VCaP (cell line): ENCODE results near the gene GJC2.

ENCODE experiments used
- H3K27ac ChIP-seq: fragments of 450-650 bp; 2 replicates; pipeline ENCODE4 v1.5.1; 2017
- TF ChIP-seq, protein P1 (sequence below): fragments of 450-650 bp; conservative IDR thresholded peaks from 2 replicates; pipeline ENCODE4 v1.5.1; 2017; ENCODE audit warnings: mild to moderate bottlenecking, moderate library complexity

The GJC2 gene

DNA sequence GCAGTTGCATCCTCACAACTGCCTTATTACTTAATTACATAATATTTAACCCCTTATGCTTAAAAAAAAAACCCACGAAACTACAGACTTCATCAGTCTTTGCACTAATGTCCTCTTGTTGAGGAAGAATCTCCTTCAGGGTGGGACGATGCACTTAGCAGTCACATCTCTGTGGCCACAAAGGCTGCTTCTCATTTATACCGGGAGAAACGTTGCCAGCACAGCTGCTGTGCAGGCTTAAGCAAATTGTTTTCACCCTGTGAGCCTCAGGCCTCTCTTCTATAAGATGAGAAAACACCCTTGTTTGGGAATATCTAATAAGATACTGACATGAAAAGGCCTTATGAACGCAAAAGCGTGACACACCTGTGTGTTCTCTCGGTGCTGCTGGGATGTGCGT, 55.2 kb downstream of the GJC2 start:
- TF ChIP-seq, protein P1, sequence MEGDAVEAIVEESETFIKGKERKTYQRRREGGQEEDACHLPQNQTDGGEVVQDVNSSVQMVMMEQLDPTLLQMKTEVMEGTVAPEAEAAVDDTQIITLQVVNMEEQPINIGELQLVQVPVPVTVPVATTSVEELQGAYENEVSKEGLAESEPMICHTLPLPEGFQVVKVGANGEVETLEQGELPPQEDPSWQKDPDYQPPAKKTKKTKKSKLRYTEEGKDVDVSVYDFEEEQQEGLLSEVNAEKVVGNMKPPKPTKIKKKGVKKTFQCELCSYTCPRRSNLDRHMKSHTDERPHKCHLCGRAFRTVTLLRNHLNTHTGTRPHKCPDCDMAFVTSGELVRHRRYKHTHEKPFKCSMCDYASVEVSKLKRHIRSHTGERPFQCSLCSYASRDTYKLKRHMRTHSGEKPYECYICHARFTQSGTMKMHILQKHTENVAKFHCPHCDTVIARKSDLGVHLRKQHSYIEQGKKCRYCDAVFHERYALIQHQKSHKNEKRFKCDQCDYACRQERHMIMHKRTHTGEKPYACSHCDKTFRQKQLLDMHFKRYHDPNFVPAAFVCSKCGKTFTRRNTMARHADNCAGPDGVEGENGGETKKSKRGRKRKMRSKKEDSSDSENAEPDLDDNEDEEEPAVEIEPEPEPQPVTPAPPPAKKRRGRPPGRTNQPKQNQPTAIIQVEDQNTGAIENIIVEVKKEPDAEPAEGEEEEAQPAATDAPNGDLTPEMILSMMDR, result no peak
- H3K27ac ChIP-seq, result no peak overlapping the region

DNA sequence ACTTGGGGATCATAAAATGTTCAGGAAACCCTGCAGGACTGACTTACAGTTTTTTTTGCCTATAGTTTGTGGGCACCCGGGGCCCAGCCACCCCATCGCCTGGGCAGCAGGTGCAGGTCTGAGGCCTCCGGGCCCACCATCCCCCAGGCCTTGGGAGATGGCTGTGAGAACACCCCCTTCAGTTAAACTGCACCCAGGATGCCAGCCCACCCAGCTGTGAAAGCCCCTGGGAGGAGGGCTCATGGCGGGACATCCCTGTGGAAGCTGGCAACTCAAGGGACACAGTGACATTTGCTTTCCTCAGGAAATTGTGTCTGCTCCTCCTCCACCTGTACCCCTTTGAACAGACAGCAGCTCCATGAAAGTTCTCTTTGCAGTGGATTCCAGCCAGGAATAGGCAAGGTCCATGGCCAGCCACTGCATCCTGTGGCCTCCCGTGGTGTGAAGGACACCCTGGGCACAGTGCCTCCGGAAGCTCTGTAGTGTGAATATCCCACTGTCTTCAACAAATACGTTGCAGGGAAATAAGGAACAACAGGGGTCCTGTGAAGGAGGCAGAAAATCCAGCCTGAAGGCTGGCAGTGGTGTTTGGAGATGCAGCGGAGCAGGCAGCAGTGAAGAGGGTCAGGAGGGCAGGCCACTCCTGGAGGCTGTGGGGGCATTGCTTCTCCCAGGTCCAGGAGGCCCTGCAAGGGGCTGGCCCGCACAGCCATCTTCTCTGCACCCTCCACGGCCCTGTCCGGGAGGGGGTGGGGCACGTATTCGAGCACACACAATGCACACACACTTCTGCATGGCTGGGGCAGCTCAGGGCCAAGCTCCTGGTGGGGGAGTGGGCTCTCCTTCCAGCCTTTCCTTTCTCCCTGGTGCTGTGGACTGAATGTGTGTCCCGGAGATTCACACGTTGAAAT, 56.1 kb downstream of the GJC2 start:
- no peak overlapping the region for H3K27ac ChIP-seq
- TF ChIP-seq, protein P1, result no peak

DNA sequence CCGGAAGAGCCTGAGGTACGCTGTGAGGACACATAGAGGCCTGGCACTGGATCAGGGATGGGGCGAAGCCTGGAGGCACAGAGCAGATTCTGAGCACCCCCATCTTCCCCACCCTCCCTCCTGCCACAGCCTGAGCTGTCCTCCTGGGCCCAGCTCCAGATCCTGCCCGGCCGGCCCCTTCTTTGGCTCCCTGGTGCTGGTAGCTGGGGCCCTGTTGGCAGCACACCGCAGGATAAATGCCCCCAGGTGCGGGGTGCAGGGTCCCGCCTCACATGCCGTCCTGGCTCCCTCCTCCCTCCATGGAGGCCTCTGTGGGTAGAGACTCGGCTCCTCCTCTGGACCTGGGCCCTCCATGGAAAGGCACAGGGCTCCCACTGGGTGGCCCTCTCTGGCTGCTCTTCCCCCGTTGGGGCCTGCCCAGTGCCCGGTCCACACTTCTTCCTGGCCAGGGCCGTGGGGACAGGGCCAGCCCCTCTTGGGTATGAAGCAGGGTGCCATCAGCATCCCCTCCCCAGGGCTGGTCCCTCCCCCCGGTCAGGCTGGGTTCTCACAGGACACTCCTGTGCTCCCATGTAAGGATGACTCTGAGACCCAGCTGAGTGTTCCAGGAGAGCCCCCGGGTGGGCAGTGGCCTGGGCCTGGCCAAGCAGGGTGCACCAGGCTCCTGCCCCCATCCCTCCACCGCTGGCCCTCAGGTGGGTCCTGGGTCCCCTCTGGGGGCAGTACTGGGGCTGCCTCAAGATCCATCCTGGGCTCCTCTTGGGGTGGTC, 57.0 kb downstream of the GJC2 start:
- TF ChIP-seq, protein P1, result no peak
- no peak overlapping the region for H3K27ac ChIP-seq

DNA sequence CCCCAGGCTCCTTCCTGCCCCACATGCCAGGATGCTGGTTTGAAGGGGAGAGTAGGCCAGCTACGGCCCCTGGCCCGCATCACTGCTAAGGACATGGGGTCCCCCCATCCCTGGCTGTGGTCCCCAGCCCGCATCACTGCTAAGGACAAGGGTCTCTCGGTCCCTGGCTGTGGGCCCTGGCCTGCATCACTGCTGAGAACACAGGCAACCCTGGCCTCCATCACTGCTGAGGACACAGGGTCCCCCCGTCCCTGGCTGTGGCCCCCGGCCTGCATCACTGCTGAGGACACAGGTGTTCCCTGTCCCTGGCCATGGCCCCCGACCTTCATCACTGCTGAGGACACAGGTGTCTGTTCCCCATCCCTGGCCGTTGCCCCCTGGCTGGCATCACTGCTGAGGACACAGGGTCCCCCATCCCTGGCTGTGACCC, 57.7 kb downstream of the GJC2 start:
- TF ChIP-seq, protein P1, result no peak
- no peak overlapping the region for H3K27ac ChIP-seq

DNA sequence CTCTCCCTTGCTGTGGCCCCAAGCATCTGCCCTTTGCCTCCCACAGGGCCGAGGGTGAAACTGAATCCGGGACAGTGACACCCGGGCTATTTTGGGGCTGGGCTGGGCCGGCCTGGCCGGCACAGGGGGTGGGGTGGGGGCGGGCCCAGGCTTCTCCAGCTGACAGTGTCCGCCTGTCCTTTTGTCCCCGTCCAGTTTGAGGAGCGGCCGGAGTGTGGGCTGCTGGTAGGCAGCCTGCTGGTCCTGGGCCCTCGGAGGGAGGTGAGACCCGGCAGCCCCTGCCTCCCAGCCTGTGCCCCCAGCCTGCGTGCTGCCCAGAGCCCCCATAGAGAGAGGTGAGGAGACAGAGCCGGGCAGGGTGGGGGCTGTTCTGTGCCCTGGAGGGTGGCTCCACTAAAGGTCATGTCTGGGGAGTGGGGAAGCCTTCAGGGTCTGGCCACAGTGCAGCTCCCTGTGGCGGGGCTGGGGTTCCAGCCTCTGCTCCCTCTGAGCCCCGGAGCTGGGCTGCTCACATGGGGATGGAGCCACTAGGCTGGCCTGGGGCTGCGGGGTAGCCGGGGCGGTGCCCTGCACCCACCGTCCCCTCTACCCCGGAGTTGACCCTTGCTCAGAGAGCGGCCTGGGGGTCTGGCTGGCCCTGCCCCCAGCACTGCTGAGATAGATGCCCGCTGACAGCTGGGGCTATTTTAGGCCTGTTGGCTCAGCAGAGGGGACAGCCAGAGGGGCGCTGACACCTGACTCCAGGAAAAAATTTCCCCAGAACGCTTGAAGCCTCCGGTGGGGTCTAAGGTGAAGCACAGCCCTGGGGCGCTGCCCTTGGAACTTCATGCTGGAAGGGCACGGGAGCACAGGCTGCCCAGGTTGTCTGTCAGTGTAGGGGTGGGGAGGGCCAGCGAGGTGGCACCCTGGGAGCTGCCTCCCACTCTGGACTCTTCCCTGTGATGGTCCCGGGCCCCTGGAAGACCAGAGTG, 58.4 kb downstream of the GJC2 start, which contains the start of gene OBSCN:
TSS of gene OBSCN (plus strand) at position 194 of the 971 bp plus-strand sequence. CDS start 3,740 bp downstream, outside the sequence.
- H3K27ac ChIP-seq, result no peak within 1 kb of the TSS
- TF ChIP-seq, protein P1, result no peak

DNA sequence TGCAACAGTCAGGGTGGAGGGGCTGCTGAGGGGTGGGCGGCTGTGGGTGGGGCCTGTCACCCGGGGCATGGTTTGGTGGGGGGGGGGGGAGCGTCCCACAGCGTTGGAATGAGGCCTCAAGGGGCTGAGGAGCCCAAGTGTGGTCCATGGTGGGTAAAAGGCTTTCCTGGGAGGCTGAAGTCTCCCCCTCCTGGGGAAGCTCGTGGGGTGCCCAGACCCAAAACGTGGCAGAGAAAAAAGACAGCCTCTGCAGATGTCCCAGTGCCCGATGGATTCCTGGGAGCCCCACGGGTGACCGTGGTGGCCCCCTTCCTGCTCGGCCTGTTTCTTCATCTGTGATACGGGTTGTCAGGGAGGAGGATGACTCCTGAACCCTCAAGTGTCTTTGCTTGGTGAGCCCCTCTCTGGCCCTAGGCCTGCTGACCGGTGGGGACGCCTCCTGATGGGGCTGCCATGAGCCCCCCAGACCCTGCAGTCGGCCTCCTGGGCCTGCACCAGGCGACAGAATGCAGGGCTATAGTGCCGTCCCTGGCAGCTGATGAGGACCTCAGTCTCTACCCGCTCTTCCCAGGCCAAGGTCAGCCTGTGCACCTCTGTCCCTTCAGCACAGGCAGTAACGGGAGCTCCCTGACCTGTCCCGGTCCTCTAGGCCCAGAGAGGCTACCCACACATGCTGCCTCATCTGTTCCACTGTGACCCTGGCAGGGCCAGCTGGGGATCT, 59.3 kb downstream of the GJC2 start:
- TF ChIP-seq, protein P1, result no peak
- H3K27ac ChIP-seq, result no peak overlapping the region
